RPMI8226 (cell line): ENCODE results near the gene PLCXD3.
A peak's percentile ranks its signal among the peaks of the same experiment; 100 is the strongest.

Experiments used
- DNase-seq: peaks from one replicate; pipeline ENCODE4 v3.0.0-alpha.2; 2015

PLCXD3 gene

GRCh38 chr5:41277476-41278245 lies 232.7 kb downstream of the PLCXD3 start:
- no peak for DNase-seq

- no peak for DNase-seq
Observed at GRCh38 chr5:41275813-41276512, 234.4 kb downstream of the PLCXD3 start.

- DNase-seq = peak; percentile 46
Observed at GRCh38 chr5:41270423-41271251, 239.8 kb downstream of the PLCXD3 start.

GRCh38 chr5:41268894-41269293 lies 241.5 kb downstream of the PLCXD3 start:
- no peak for DNase-seq

- DNase-seq = no peak
Observed at GRCh38 chr5:41266377-41266776, 244.0 kb downstream of the PLCXD3 start.

GRCh38 chr5:41264019-41264418 lies 246.4 kb downstream of the PLCXD3 start:
- DNase-seq = no peak

GRCh38 chr5:41263335-41263734 lies 247.1 kb downstream of the PLCXD3 start:
- no peak for DNase-seq
